AG10803 (cell line): ENCODE results near the gene NUFIP1.

ENCODE experiments used
- DNase-seq: peaks from one replicate; pipeline ENCODE4 v3.0.0; 2010; ENCODE audit warnings: low read depth
- H3K4me3 ChIP-seq: 2 replicates; pipeline ENCODE4 v1.5.1; 2011; ENCODE audit warnings: mild to moderate bottlenecking, low read length, control low read depth
- CTCF ChIP-seq: conservative IDR thresholded peaks from 2 replicates; pipeline ENCODE4 v1.5.1; 2011; ENCODE audit warnings: mild to moderate bottlenecking, low read length, control low read depth, inconsistent platforms

NUFIP1 gene

GRCh38 chr13:44969551-44970484 is 19.5 kb downstream of the NUFIP1 start:
- H3K4me3 ChIP-seq, result no peak overlapping the region
- TF ChIP-seq CTCF, result peak; percentile 80
- peak; percentile 68 for DNase-seq

- H3K4me3 ChIP-seq, result no peak overlapping the region
- no peak for TF ChIP-seq CTCF
- no peak for DNase-seq
Observed at GRCh38 chr13:44968434-44968815, 20.8 kb downstream of the NUFIP1 start.

GRCh38 chr13:44967704-44968433 is 21.4 kb downstream of the NUFIP1 start:
- DNase-seq, result peak; percentile 51
- peak; percentile 56 for TF ChIP-seq CTCF

GRCh38 chr13:44961997-44962396 is 27.3 kb downstream of the NUFIP1 start:
- no peak for TF ChIP-seq CTCF
- DNase-seq, result no peak
- H3K4me3 ChIP-seq, result no peak overlapping the region

More at GRCh38 chr13:44967704-44968433, 21.4 kb downstream of the NUFIP1 start:
- no peak overlapping the region for H3K4me3 ChIP-seq

GRCh38 chr13:44955406-44955805 is 33.9 kb downstream of the NUFIP1 start:
- DNase-seq, result no peak
- TF ChIP-seq CTCF, result no peak

GRCh38 chr13:44954224-44954623 is 35.0 kb downstream of the NUFIP1 start:
- DNase-seq, result no peak
- no peak for TF ChIP-seq CTCF
- H3K4me3 ChIP-seq, result no peak overlapping the region

More at GRCh38 chr13:44955406-44955805, 33.9 kb downstream of the NUFIP1 start:
- no peak overlapping the region for H3K4me3 ChIP-seq
